Muscle layer of duodenum (tissue), 2 donors: ENCODE measurements around the gene MRPS27.

Experiments used
- H3K27ac ChIP-seq: one replicate; pipeline ENCODE4 v1.7.0; 2013; ENCODE audit warnings: mild to moderate bottlenecking, low read length
- H3K27me3 ChIP-seq: one replicate; pipeline ENCODE4 v1.7.0; 2013; ENCODE audit warnings: low read depth, mild to moderate bottlenecking, control low read depth, low read length
- H3K36me3 ChIP-seq, 2 donors: one replicate each; pipeline ENCODE4 v1.7.0; 2013; ENCODE audit warnings: low read length in 2 of 2, control low read depth in 1 of 2, mild to moderate bottlenecking in 1 of 2; ENCODE audit not compliant: insufficient read depth in 2 of 2, control insufficient read depth in 1 of 2
- H3K4me1 ChIP-seq, 2 donors: one replicate each; pipeline ENCODE4 v1.7.0; 2013; ENCODE audit warnings: low read length in 2 of 2, mild to moderate bottlenecking in 2 of 2, control low read depth in 1 of 2, moderate library complexity in 1 of 2; ENCODE audit not compliant: insufficient read depth in 2 of 2, control insufficient read depth in 1 of 2
- H3K4me3 ChIP-seq, 2 donors: one replicate each; pipeline ENCODE4 v1.7.0; 2013; ENCODE audit warnings: low read length in 2 of 2, low read depth in 1 of 2, mild to moderate bottlenecking in 1 of 2
- H3K9me3 ChIP-seq, 2 donors: one replicate each; pipeline ENCODE4 v1.7.0; 2013; ENCODE audit warnings: low read length in 2 of 2, control low read depth in 1 of 2, mild to moderate bottlenecking in 1 of 2; ENCODE audit not compliant: control insufficient read depth in 1 of 2
- donor health status: healthy.

MRPS27 gene

GRCh38 chr5:72197393-72197792 is 122.6 kb downstream of the MRPS27 start:
- Histone ChIP-seq H3K4me3 (no peak overlapping the region), H3K36me3 (peaks cover 10 to 30% of the 10 kb centered on the region in 2 donors), H3K9me3 (no peaks in the 10 kb centered on the region), H3K4me1 (no peaks in the 10 kb centered on the region), H3K27me3 (no peaks in the 10 kb centered on the region), H3K27ac (no peak overlapping the region)

GRCh38 chr5:72195581-72195980 is 124.5 kb downstream of the MRPS27 start:
- H3K36me3 ChIP-seq, result peaks cover 10 to 30% of the 10 kb centered on the region in 2 donors
- H3K27ac ChIP-seq, result no peak overlapping the region
- no peaks in the 10 kb centered on the region for H3K4me1 ChIP-seq
- no peak overlapping the region for H3K4me3 ChIP-seq
- no peaks in the 10 kb centered on the region for H3K27me3 ChIP-seq
- no peaks in the 10 kb centered on the region for H3K9me3 ChIP-seq

DNA sequence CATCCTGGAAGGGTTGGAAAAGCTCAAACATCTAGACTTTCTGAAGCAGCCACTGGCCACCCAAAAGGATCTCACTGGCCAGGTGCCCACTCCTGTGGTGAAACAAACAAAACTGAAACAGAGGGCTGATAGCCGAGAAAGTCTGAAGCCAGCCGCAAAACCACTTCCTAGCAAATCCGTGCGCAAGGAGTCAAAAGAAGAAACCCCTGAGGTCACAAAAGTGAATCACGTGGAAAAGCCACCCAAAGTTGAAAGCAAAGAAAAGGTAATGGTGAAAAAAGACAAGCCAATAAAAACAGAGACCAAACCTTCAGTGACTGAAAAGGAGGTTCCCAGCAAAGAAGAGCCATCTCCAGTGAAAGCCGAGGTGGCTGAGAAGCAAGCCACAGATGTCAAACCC is 125.2 kb downstream of the MRPS27 start:
- Histone ChIP-seq H3K4me3 (no peak overlapping the region), H3K27me3 (no peaks in the 10 kb centered on the region), H3K9me3 (no peaks in the 10 kb centered on the region), H3K27ac (no peak overlapping the region), H3K36me3 (peaks cover 5 to 25% of the 10 kb centered on the region in 2 donors), H3K4me1 (no peaks in the 10 kb centered on the region)

DNA sequence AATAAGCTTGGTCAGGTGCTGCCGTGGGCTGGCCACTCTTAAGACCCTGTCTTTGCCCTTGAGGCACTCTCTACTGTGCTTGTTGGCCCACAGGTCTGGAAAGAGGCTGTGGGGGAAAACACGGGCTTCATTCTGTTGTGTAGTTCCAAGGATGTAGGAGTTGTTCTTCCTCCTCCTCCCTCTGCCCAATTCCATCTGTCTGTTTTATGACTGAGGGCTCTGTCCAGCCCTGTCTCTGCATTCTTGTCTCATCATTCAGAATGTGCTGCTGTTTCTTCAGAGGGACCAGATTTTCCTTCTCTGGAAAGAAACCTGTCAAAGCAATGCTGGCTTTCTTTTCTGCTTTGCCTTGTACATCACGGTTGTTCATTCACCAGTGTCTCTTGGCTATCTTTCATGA is 128.6 kb downstream of the MRPS27 start:
- Histone ChIP-seq H3K9me3 (no peaks in the 10 kb centered on the region), H3K36me3 (peaks cover 5 to 33% of the 10 kb centered on the region in 2 donors), H3K27ac (no peak overlapping the region)

GRCh38 chr5:72189146-72189545 is 130.9 kb downstream of the MRPS27 start:
- H3K9me3 ChIP-seq, result no peaks in the 10 kb centered on the region
- no peak overlapping the region for H3K4me3 ChIP-seq
- no peak overlapping the region for H3K27ac ChIP-seq
- peaks cover 0 to 23% of the 10 kb centered on the region in 2 donors for H3K36me3 ChIP-seq
- no peaks in the 10 kb centered on the region for H3K4me1 ChIP-seq
- H3K27me3 ChIP-seq, result no peaks in the 10 kb centered on the region

More for the DNA sequence above, 128.6 kb downstream of the MRPS27 start:
- no peaks in the 10 kb centered on the region for H3K4me1 ChIP-seq
- no peak overlapping the region for H3K4me3 ChIP-seq
- H3K27me3 ChIP-seq, result no peaks in the 10 kb centered on the region

DNA sequence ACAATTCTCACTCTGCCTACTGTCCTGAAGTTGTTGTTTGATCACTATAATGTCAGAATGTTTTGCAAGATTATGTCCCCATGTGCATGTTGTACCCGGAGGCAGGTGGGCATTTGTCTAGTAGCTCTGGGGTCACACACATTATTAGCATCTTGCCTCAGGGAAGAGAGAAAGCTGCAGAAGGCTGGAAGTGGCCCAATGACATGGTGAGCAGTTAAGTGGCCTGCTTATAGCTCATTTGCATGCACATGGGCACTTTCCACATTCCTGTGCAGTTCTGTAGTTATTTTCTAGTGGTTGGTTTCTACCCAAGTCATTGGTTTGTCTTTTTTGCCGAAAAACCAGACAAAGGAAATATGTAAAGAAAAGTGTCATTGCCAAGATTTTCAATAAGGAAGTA is 131.9 kb downstream of the MRPS27 start:
- peaks cover 0 to 17% of the 10 kb centered on the region in 2 donors for H3K36me3 ChIP-seq

DNA sequence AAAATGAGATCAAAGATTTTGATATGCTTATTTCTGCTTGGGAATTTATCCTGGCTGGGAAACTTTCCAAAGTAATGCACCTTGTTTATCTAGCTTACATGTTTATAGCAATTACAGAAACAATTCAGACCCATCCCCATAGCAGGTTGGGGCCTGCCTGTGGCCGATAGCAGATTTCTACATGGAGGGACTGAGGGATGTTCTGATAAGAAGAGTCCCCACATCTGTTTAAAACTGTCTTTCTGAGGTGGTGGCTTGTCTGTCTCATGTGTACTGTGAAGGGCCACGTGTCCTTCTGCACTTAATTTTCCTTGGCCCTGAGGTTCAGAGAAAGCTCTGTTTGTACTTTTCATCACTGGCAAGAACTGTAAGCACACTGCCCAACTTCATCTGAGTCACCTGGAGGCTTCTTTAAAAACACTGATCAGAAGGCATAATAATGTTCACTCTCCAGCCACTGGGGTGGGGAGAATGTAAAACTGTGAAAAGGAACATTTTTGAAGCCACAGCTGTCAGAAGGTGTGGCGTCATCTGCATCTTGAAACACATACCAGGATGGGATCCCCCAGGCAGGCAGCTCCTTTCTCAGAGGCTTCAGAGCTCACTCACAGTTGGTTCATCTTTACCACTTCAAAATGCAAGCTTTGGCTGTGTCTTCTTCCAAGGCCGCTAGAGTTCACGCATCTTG is 132.5 kb downstream of the MRPS27 start:
- H3K4me3 ChIP-seq, result no peak overlapping the region
- H3K9me3 ChIP-seq, result no peaks in the 10 kb centered on the region
- H3K36me3 ChIP-seq, result peaks cover 0 to 17% of the 10 kb centered on the region in 2 donors
- no peaks in the 10 kb centered on the region for H3K4me1 ChIP-seq
- H3K27me3 ChIP-seq, result no peaks in the 10 kb centered on the region
- no peak overlapping the region for H3K27ac ChIP-seq

More for the DNA sequence above, 131.9 kb downstream of the MRPS27 start:
- Histone ChIP-seq H3K9me3 (no peaks in the 10 kb centered on the region), H3K27ac (no peak overlapping the region), H3K4me3 (no peak overlapping the region), H3K4me1 (no peaks in the 10 kb centered on the region), H3K27me3 (no peaks in the 10 kb centered on the region)

GRCh38 chr5:72185496-72186329 is 134.3 kb downstream of the MRPS27 start:
- Histone ChIP-seq H3K4me3 (no peak overlapping the region), H3K27ac (no peak overlapping the region), H3K9me3 (no peaks in the 10 kb centered on the region), H3K4me1 (no peaks in the 10 kb centered on the region), H3K27me3 (no peaks in the 10 kb centered on the region), H3K36me3 (peaks cover 0 to 17% of the 10 kb centered on the region in 2 donors)

DNA sequence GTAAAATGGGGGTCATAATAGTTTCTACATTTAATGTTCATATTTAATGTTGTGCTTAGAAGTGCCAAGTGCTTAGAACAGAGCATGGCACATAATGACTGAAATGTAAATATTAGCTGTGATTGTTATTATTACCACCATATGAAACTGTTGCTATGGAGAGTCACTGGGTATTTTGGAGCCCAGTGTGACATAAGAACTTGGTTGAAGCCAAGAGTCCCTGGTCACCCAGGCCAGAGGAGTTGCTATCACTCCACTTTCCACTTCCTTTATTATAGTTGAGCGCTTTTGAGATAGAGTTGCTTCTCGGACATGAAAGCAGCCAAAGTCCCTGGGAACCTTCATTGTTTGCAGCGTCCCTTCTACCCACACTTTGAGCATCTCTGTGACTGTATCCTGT is 135.6 kb downstream of the MRPS27 start:
- Histone ChIP-seq H3K36me3 (peaks cover 0 to 17% of the 10 kb centered on the region in 2 donors), H3K27ac (no peak overlapping the region)

GRCh38 chr5:72183101-72183520 is 136.9 kb downstream of the MRPS27 start:
- no peaks in the 10 kb centered on the region for H3K9me3 ChIP-seq
- H3K36me3 ChIP-seq, result peaks cover 0 to 11% of the 10 kb centered on the region in 2 donors
- no peak overlapping the region for H3K27ac ChIP-seq
- no peak overlapping the region for H3K4me3 ChIP-seq
- no peaks in the 10 kb centered on the region for H3K27me3 ChIP-seq
- no peaks in the 10 kb centered on the region for H3K4me1 ChIP-seq

More for the DNA sequence above, 135.6 kb downstream of the MRPS27 start:
- no peak overlapping the region for H3K4me3 ChIP-seq
- H3K4me1 ChIP-seq, result no peaks in the 10 kb centered on the region
- no peaks in the 10 kb centered on the region for H3K27me3 ChIP-seq
- no peaks in the 10 kb centered on the region for H3K9me3 ChIP-seq

DNA sequence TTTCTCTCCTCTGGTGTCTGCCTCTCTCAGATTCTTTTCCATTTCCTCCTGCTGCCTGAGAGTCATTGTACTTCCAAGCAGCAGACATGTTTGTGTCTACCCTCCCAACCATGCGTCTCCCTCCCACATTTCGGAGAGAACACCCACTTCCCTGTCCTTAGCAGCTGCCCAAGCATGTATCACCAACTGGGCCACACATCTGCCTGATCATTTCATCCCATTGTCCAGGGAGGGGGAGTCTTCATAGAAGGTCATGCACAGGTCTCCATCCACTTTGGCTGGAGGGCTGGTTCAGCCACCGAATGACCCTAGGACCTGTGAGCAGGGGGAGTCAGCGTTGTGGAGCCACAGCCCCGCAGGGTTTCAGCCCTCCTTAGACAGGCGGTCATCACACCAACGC is 137.4 kb downstream of the MRPS27 start:
- H3K9me3 ChIP-seq, result no peaks in the 10 kb centered on the region
- no peak overlapping the region for H3K4me3 ChIP-seq
- H3K27me3 ChIP-seq, result no peaks in the 10 kb centered on the region
- H3K4me1 ChIP-seq, result no peaks in the 10 kb centered on the region
- H3K27ac ChIP-seq, result no peak overlapping the region
- H3K36me3 ChIP-seq, result peaks cover 0 to 7% of the 10 kb centered on the region in 2 donors
